H7 (cell line): ENCODE data around the gene IL18RAP. TPM values are rescaled to one million over a fixed set of nuclear protein-coding genes. Genes with fewer than 3 reads are reported as not detected.

ENCODE experiments used
- DNase-seq: peaks from one replicate; pipeline ENCODE4 v3.0.0; 2012
- H3K27me3 ChIP-seq: 2 replicates; pipeline ENCODE4 v1.6.0; 2011; ENCODE audit warnings: mild to moderate bottlenecking, low read length; ENCODE audit not compliant: control insufficient read depth, insufficient read depth
- H3K36me3 ChIP-seq: replicated peaks from 2 replicates; pipeline ENCODE4 v1.5.1; 2011; ENCODE audit warnings: low read length; ENCODE audit not compliant: control insufficient read depth, insufficient read depth
- H3K4me3 ChIP-seq: 2 replicates; pipeline ENCODE4 v1.5.1; 2011; ENCODE audit warnings: low read depth, mild to moderate bottlenecking, control low read depth, low read length, moderate library complexity; ENCODE audit not compliant: insufficient read depth
- total RNA-seq: library from RNA; depleted of rRNA; stranded (reverse); fragments of >200 nt; shearing (Covaris generic); gene quantifications from 2 replicates; pipeline ENCODE4 v1.2.3, GENCODE V29; 2014

The IL18RAP gene
- total RNA-seq, 1 experiment from 2014 or later: not detected

DNA sequence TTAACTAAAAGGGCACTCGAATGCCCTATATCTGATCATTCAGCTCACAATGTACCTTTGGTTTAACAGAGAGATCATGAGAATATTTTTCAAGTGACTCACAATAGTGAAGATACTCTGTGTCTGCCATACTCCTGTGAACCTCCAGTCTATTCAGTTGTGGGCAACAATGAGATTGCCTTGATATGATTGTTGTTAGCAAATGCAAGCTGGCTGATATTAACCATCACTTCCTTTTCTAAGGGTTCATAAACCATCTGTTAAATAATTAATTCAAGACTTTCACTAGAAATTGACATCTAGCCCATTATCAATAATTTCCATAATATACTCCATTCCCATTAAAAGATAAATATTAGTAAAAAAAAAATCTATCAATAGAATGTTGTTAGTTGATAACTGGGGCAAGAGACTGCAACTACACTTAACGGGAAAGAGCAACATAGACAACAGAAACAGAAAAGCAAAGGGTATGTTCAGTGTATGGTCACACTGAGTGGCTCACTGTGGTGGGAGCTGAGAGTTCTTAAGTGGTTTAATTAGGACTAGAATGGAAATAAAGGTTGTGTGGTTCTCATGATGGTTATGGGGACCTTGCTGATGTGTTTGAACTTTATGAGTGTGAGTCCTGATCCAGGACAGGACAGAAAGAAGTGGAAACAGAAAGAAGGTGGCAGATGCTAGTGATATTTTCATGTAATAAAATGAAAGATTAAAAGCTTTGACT lies 11.9 kb downstream of the IL18RAP start:
- no peaks in the 10 kb centered on the region for H3K27me3 ChIP-seq
- no peak for DNase-seq
- no peaks in the 10 kb centered on the region for H3K36me3 ChIP-seq
- H3K4me3 ChIP-seq: no peak overlapping the region

DNA sequence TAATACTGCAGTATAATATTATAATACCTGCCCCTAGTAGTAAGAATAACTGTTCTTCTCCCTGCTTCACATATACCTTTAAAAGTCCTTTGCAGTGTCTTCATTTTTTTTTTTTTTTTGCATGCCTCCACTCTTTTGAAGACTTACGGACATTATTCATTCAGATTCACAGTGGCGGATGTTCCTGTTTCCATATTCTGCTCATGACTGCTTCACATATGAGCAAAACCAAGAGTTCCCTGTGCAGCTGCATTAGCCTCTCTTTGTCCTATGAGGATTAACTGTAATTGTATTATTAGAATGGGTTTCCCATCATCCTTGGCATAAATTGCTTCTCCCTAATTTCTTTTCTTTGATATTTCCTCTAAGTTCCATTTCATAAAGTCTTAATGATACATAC lies 12.8 kb downstream of the IL18RAP start:
- no peak for DNase-seq

DNA sequence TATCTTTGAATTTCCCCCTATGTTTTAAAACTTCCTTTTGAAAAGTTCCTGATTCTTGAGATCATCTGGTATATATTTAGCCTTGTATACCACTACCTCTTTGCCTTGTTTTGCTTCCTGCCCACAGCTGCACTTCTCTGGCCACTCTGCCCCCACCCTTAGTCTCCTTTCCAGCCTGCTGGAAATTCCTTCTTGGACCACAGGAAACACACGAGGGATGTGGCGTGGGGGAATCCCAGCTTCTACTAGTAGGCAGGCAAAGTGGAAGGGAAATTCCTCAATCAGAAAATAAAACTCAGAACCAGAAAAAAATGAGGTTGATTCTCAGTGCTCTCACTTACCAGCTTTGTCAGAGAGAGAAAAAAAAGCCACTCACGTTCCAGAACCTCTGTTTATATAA lies 13.4 kb downstream of the IL18RAP start:
- Histone ChIP-seq H3K4me3 (no peak overlapping the region), H3K27me3 (no peaks in the 10 kb centered on the region), H3K36me3 (no peaks in the 10 kb centered on the region)
- no peak for DNase-seq

More for the DNA sequence above, 12.8 kb downstream of the IL18RAP start:
- Histone ChIP-seq H3K27me3 (no peaks in the 10 kb centered on the region), H3K36me3 (no peaks in the 10 kb centered on the region), H3K4me3 (no peak overlapping the region)

DNA sequence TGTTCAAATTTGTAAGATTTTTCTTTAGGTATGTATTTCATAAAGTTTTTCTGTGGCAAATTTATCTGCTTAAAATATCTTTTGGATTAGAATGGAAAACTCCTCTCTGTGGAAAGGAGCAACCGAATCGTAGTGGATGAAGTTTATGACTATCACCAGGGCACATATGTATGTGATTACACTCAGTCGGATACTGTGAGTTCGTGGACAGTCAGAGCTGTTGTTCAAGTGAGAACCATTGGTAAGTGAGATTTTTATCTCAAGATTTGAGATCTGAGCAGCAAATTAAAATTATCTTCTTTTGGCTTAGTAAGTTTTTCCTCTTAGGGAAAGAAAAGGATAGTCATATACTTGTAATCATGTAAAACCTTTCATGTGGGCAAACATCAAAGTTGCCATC lies 14.2 kb downstream of the IL18RAP start:
- no peaks in the 10 kb centered on the region for H3K36me3 ChIP-seq
- H3K27me3 ChIP-seq: no peaks in the 10 kb centered on the region
- no peak overlapping the region for H3K4me3 ChIP-seq
- DNase-seq: no peak

DNA sequence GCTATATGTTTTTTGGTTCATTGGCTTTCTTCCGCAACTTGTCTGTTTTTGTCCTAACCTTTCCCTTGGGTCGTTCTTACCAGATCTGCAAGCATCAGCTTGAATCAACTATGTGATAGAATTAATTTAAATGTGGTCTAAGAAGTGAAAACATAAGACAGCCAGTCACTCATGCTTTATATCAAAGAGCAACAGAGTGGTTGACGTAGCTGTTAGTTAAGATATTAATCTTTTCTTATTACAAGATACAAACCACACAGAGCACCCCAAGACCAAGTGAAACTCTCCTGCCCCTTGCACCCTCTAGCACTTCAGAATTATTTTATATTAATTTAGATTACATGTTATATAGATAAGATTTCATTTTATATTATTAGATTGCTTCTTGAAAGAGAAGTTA lies 15.2 kb downstream of the IL18RAP start:
- no peak overlapping the region for H3K4me3 ChIP-seq
- no peaks in the 10 kb centered on the region for H3K36me3 ChIP-seq
- no peak for DNase-seq
- H3K27me3 ChIP-seq: no peaks in the 10 kb centered on the region

DNA sequence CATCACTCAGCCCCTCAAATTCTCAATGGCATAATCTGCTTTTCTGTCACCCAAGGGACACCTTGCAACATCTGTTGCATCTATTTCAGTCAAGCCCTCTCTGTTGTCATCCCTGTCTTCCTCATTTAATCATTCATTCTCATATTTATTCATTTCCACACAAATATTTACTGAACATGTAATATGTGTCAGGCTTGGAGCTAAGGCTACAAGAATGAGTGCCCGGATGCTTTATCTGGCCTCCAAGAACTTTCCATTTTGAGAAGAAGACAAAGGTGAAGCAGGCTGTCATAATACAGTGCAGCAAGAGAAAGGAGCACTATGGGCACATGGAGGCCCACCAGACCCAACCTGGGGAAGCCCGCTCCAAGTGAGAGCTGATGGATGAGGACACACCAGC lies 15.6 kb downstream of the IL18RAP start:
- Histone ChIP-seq H3K27me3 (no peaks in the 10 kb centered on the region), H3K36me3 (no peaks in the 10 kb centered on the region), H3K4me3 (no peak overlapping the region)
- DNase-seq: no peak

DNA sequence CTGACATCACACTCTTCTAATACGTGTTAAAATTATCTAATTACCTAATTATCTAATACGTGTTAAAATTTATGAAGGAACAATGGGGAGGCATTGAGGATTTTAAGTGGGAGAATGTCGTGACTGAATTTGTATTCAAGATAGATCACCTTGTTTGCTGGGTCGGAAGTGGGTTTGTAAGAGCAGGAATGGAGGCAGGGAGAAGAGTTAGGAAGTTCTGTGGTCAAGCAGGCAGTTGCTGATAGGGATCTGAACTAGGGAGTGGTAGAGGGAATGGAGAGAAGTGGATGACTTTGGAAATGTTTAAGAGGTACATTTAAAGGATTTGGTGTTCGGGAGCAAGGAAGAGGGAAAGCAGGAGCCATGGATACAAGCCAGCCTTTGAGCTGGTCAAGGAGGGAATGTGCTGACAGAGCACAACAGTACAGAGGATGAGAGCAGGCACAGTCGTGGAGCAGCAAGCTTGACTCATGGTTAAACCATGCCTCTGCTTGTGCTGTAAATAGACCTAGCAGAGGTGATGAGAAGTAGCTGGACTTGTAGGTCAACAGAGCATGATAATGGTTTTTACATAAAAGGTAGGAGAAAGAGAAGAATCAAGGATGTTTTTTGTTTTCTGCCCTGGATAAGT lies 16.2 kb downstream of the IL18RAP start:
- Histone ChIP-seq H3K4me3 (no peak overlapping the region), H3K27me3 (no peaks in the 10 kb centered on the region), H3K36me3 (no peaks in the 10 kb centered on the region)
- DNase-seq: no peak

DNA sequence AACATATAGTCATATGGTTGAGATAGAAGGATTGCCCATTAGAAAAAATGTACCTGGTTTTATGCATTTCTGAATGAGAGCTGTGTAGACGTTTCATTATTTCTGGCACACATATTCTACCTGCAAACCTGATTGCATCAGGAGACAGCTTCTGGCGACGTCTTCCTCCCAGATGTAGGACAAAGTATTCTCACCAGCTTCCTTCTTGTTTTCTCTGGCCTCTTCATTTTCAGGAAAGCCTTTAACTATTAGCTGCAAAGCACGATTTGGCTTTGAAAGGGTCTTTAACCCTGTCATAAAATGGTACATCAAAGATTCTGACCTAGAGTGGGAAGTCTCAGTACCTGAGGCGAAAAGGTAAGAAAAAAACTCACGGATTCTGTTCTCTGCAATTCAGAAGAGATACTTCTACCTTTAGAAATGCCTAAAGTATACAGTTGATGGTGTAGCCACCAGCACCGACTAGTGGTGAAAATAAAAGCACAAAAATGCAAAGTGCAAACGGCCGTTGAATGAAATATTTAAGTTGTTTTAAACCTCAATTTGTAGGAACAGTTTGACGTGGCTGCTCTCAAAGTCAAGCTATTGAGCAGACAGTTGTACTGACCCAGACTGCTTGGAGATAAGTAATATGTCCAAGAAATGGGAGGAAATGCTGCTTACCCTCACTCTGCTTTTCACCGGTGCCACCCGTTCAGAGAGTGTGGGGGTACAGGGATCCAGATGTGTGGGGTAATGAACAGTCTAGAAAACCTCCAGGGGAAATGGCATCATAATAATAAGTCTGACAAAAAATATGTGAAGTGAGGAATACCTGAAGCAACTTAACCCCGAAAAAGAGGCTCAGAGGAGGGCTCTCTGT lies 20.2 kb downstream of the IL18RAP start:
- peak; percentile 32 for DNase-seq
- Histone ChIP-seq H3K27me3 (no peaks in the 10 kb centered on the region), H3K4me3 (no peak overlapping the region), H3K36me3 (no peaks in the 10 kb centered on the region)

DNA sequence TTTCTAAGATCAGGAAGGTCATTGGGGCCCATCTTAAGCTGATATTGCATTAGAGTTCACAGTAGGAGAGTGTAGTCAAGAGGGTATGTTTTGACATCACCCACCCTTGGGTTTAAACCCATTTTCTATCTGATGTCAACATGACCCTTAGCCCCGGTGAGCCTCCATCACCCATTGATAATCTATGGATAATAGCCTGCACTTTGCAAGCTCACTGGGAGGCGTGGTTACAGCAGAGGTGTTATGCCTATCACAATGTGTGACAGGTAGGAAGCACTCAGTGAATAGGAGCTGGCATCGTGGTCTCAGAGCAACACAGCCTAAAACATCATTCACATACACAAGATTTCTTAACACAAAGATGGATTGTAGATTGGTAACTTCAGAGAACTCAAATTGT lies 21.3 kb downstream of the IL18RAP start:
- no peak for DNase-seq
- Histone ChIP-seq H3K4me3 (no peak overlapping the region), H3K27me3 (no peaks in the 10 kb centered on the region), H3K36me3 (no peaks in the 10 kb centered on the region)

DNA sequence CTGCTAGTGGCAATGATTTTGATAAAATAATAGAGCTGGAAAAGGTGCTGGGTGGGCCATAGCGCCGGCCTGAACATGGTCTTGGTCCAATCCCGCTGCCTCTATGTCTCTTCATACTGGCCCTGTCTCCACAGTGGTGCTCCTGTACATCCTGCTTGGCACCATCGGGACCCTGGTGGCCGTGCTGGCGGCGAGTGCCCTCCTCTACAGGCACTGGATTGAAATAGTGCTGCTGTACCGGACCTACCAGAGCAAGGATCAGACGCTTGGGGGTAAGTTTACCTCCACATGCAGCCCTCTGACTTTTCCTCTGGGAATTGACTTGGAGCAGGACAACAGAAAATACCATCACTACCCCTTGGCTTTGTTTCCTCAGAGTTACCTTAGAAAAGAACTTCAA lies 24.0 kb downstream of the IL18RAP start:
- H3K4me3 ChIP-seq: no peak overlapping the region
- H3K36me3 ChIP-seq: no peaks in the 10 kb centered on the region
- DNase-seq: no peak
- no peaks in the 10 kb centered on the region for H3K27me3 ChIP-seq

DNA sequence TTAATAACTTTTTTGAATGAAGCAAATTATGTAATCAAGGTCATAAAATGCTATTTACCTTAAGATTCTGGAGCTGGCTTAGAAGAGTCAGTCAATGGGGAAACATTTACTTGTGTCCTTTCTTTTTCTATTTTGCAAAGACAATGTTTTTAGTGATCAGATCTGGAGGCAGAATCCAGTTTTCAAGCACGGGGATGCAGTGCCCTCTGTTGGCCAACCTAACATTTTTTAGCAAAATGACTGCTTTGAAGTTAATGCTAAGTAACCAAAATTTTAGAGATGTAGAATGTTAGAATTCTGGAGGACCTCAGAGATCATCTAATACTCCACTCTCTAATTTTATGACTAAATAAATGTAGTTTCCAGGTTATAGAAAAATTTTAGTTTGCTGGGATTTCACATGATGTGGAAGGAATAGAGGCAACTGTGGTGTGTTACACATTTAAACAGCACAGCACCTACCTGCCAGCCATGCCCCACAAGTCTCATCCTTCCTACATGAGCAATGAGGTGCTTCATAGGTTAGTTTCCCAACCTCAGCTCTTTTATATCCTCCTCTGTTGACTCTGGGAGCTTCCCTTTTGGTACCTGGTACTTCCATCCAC lies 26.5 kb downstream of the IL18RAP start:
- DNase-seq: peak; percentile 36
- Histone ChIP-seq H3K36me3 (no peaks in the 10 kb centered on the region), H3K27me3 (no peaks in the 10 kb centered on the region), H3K4me3 (no peak overlapping the region)

DNA sequence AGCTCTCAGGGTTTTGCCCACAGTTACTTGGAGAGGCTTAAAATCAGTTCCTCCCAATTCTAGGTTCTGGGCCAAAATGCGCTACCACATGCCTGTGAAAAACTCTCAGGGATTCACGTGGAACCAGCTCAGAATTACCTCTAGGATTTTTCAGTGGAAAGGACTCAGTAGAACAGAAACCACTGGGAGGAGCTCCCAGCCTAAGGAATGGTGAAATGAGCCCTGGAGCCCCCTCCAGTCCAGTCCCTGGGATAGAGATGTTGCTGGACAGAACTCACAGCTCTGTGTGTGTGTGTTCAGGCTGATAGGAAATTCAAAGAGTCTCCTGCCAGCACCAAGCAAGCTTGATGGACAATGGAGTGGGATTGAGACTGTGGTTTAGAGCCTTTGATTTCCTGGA lies 29.0 kb downstream of the IL18RAP start:
- H3K36me3 ChIP-seq: no peaks in the 10 kb centered on the region
- H3K4me3 ChIP-seq: no peak overlapping the region
- H3K27me3 ChIP-seq: no peaks in the 10 kb centered on the region
- peak; percentile 24 for DNase-seq

DNA sequence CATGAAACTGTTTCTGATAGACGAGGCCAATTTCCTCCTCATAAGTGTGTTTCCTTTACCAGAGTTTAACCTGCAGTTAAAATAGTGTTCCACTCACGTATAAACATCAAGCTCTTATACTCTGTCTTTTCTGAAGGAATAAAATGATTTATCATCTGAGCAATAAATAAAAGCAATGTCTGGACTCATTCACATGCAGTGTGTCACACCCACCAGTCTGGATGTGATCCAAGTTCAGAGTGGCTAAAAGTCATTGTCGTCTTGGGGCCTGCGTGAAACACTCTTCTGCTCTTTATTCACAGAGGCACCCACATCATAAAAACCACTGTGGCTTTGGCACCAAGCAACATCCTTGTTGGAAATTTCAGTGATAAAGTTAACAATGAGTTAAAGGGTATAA lies 30.5 kb downstream of the IL18RAP start:
- Histone ChIP-seq H3K36me3 (no peaks in the 10 kb centered on the region), H3K4me3 (no peak overlapping the region), H3K27me3 (no peaks in the 10 kb centered on the region)
- no peak for DNase-seq

DNA sequence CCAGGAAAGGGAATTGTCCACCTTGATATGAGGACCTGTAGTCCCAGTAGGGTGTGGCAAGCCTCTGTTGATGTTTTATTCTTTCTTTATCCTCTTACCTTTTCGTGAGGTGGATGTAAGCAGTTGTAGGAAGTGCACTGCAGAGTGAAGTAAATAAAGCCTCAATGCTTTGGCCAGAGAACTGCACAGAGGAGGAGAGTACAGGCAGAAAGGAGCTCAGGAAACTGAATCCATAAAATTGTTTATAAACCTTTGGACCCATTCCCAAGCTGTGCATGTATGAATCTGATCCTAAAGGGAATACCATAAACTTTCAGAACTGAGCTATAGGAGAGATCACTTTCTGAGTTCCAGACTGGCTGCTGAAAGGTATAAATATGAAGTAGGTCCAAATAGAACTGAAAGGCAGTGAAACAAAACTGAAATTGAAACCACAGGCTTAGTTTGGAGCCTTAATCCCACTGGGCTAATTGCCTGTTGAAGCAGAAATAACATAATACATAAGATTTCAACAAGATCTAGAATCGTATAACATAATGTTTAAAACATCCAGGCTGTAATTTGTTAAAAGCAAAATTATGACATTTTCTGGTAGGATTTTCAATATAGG lies 32.2 kb downstream of the IL18RAP start:
- no peak for DNase-seq
- Histone ChIP-seq H3K36me3 (no peaks in the 10 kb centered on the region), H3K4me3 (no peak overlapping the region), H3K27me3 (no peaks in the 10 kb centered on the region)
